GM13976 (cell line): ENCODE measurements around the gene CEP41.

Experiments used
- DNase-seq: peaks from one replicate; pipeline ENCODE4 v3.0.0; 2012; ENCODE audit warnings: low spot score
- CTCF ChIP-seq: IDR thresholded peaks from 2 replicates; pipeline ENCODE4 v1.5.1; 2012; ENCODE audit warnings: borderline replicate concordance, mild to moderate bottlenecking; ENCODE audit not compliant: insufficient read depth; ENCODE audit errors: extremely low read depth, missing control alignments, control extremely low read depth
- in situ Hi-C: fragments of 300-500 bp; cut with MboI; formaldehyde crosslinking; loops from one replicate; pipeline ENCODE4 v1.12.0; 2022; ENCODE audit warnings: low sequenced_read_pairs, mixed read lengths, inconsistent platforms; ENCODE audit not compliant: unreplicated experiment

The CEP41 gene

DNA sequence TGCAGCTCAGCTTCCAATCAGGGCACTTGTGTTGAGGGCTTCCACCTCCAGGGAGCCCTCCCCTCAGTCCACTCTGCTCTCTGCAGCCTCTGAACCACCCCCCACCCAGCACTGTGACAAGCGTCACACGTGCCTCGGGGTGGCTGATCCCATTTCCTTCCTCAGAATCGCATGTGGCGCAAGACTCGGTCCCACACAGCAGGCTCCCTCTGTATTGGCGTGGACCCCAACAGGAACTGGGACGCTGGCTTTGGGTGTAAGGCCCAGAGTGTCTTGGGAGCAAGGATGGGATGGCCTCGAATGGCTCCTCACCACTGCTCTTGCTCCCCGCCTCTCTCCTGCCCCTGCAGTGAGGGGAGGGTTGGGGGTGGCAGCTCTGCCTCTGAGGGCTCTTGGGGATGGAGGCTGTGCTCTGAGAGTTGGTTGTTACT is 56.4 kb downstream of the CEP41 start:
- TF ChIP-seq CTCF, result no peak
- no peak for DNase-seq
- in situ Hi-C loops, result no loop called here

- in situ Hi-C loops, result no loop called here
- no peak for TF ChIP-seq CTCF
- no peak for DNase-seq
Measured at GRCh38 chr7:130383187-130383980, 57.4 kb downstream of the CEP41 start.

- in situ Hi-C loops, result no loop called here
- TF ChIP-seq CTCF, result no peak
- no peak for DNase-seq
Measured at GRCh38 chr7:130381468-130382312, 59.1 kb downstream of the CEP41 start.

GRCh38 chr7:130380861-130381455 is 59.9 kb downstream of the CEP41 start:
- no peak for TF ChIP-seq CTCF
- in situ Hi-C loops, result no loop called here
- no peak for DNase-seq

GRCh38 chr7:130379921-130380860 is 60.6 kb downstream of the CEP41 start, which contains the start of gene CPA1:
CPA1 (plus strand) TSS chr7:130380494; CDS start chr7:130380521, 27 bp downstream.
- DNase-seq, result no peak
- in situ Hi-C loops, result no loop called here
- TF ChIP-seq CTCF, result no peak
